ENCODE measurements around the gene HERC6.

The HERC6 gene

DNA sequence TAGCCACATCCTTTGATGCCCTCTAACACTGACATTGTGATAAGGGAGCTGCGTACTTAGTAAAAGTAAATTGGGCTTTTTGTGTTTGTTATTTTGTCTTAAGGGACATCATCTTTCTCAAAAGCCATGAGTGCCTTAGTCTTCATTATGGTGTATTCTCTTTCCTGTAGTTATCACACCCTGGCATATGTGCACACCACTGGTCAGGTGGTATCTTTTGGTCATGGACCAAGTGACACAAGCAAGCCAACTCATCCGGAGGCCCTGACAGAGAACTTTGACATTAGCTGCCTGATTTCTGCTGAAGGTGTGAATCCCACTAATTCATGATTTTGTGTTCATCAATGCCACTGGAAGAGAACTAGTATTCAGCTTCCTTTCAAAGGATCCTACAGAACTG, 18.0 kb downstream of the HERC6 start:
- no peak overlapping the region for H3K4me3 ChIP-seq (replicated peaks in 1 of 2; ENCODE audit: low read depth in 2 of 2, low read length in 2 of 2)
- no peak for DNase-seq (ENCODE audit: low read depth in 2 of 2)
- TF ChIP-seq, protein P1, sequence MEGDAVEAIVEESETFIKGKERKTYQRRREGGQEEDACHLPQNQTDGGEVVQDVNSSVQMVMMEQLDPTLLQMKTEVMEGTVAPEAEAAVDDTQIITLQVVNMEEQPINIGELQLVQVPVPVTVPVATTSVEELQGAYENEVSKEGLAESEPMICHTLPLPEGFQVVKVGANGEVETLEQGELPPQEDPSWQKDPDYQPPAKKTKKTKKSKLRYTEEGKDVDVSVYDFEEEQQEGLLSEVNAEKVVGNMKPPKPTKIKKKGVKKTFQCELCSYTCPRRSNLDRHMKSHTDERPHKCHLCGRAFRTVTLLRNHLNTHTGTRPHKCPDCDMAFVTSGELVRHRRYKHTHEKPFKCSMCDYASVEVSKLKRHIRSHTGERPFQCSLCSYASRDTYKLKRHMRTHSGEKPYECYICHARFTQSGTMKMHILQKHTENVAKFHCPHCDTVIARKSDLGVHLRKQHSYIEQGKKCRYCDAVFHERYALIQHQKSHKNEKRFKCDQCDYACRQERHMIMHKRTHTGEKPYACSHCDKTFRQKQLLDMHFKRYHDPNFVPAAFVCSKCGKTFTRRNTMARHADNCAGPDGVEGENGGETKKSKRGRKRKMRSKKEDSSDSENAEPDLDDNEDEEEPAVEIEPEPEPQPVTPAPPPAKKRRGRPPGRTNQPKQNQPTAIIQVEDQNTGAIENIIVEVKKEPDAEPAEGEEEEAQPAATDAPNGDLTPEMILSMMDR (IDR thresholded peaks at IDR 0.05; ENCODE audit: low read depth, low read length) = no peak

DNA sequence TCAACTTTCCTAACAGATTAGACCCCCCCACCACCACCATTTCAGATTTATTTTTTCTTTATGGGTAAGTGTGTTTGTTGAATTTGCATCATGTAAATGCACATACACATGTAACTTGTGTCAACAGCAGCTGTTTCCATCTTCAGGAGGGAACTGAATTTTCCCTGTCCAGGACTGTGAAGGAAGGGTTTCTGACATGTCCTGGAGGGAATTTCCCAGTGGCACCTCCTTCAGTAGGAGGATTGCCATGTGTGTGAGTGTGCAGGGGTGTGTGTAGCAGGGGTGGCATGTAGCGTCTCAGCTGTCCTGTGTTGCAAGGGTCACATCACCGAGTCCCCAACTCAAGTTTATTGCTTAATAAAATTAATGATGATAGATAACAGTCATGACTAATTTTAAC, 19.7 kb downstream of the HERC6 start:
- H3K4me3 ChIP-seq (replicated peaks in 1 of 2; ENCODE audit: low read depth in 2 of 2, low read length in 2 of 2) = no peak overlapping the region
- TF ChIP-seq, protein P1 (IDR thresholded peaks at IDR 0.05; ENCODE audit: low read depth, low read length) = no peak
- DNase-seq (ENCODE audit: low read depth in 2 of 2) = no peak

DNA sequence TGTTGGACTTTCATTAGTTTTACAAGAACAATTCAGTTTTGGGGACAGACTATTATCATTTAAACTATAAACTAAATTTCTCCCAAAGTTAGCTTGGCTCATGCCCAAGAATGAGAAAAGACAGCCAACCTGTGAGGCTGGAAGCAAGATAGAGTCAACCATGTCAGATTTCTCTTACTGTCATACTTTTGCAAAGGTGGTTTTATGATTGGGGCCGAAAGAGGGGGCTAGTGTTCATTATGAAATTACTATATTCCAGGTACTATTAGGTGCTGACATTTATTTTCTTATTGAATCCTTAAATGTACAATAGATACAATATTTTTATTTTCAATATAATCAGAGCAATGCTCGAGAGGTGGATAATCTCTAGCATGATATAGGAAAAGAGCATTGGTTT, 30.6 kb downstream of the HERC6 start:
- DNase-seq (ENCODE audit: low read depth in 2 of 2) = no peak
- TF ChIP-seq, protein P1 (IDR thresholded peaks at IDR 0.05; ENCODE audit: low read depth, low read length) = no peak

DNA sequence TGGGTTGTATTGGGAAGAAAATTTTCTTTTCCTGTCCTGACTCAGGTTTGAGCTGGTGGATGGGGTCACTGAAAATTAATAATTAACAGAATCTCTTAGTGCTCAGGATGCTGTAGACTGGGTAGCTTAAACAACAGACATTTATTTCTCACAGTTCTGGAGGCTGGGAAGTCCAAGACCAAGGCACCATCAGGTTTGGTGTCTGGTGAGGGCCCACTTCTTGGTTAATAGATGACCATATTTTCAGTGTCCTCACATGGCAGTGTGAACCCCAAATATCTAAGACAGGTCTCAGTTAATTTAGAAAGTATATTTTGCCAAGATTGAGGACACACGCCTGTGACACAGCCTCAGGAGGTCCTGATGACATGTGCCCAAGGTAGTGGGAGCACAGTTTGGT, 31.1 kb downstream of the HERC6 start:
- H3K4me3 ChIP-seq (replicated peaks in 1 of 2; ENCODE audit: low read depth in 2 of 2, low read length in 2 of 2) = no peak overlapping the region
- TF ChIP-seq, protein P1 (IDR thresholded peaks at IDR 0.05; ENCODE audit: low read depth, low read length) = no peak
- DNase-seq (ENCODE audit: low read depth in 2 of 2) = no peak

More for the DNA sequence above, 30.6 kb downstream of the HERC6 start:
- no peak overlapping the region for H3K4me3 ChIP-seq (replicated peaks in 1 of 2; ENCODE audit: low read depth in 2 of 2, low read length in 2 of 2)

DNA sequence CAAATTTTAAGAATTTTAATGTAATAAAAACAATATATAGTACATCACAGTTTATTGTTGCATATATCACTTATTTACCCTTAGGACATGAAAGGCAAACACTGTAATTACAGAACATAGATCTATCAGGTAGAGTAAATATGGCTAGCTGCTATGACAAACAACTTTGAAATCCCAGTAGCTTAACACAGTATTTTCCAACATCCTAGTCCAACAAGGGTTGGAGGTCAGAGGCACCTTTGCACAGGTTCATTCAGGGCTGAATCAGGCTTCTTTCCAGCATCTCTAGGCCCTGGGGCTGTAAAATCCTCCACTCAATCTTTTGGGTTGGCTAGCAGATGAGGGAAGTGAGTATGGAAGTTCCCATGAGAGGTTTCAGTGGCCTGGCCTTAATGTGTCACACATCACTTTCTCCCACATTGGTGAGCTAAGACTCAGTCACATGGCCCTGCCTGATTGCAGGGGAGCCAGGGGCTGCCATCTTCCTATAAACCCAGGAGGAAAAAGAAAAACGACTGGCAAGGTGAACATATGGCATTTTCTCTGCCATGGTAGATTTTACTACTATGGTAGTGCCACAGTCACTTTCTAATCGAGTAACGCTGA, 32.9 kb downstream of the HERC6 start:
- TF ChIP-seq, protein P1 (IDR thresholded peaks at IDR 0.05; ENCODE audit: low read depth, low read length) = no peak
- no peak overlapping the region for H3K4me3 ChIP-seq (replicated peaks in 1 of 2; ENCODE audit: low read depth in 2 of 2, low read length in 2 of 2)
- DNase-seq (ENCODE audit: low read depth in 2 of 2) = no peak

DNA sequence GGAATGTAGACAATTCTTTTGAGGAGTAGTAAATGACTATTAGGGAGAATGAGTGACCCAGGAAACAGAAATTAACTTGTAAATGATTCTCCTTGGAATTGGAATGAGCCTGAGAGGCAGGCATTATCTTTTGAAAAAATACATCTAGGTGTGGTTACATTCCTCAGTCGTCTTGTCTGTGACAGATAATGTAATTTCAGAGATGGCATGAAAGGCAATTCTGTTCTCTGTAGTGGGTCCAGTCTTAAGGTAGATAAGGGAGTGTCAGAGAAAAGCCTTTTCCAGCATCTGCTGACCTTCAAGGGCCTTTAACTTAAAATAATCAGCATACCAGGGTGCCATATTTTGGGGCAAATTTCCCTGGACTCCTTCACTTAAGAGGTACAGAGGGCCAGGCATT, 35.1 kb downstream of the HERC6 start:
- no peak for DNase-seq (ENCODE audit: low read depth in 2 of 2)
- TF ChIP-seq, protein P1 (IDR thresholded peaks at IDR 0.05; ENCODE audit: low read depth, low read length) = no peak

DNA sequence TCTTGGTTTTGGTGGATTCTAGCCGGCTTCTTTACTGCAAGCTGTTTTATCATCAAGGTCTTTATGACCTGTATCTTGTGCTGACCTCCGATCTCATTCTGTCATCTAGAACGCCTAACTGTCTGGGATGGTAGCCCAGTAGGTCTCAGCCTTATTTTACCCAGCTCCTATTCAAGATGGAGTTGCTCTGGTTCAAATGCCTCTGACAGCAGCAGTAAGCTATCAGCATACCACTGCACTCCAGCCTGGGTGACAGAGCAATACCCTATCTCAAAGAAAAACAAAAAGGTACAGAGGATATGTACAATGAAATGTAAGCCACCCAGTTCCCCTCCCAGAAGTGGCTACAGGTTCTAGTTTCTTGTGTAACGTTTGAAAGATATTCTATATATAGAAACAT, 36.1 kb downstream of the HERC6 start:
- no peak overlapping the region for H3K4me3 ChIP-seq (replicated peaks in 1 of 2; ENCODE audit: low read depth in 2 of 2, low read length in 2 of 2)
- TF ChIP-seq, protein P1 (IDR thresholded peaks at IDR 0.05; ENCODE audit: low read depth, low read length) = no peak
- no peak for DNase-seq (ENCODE audit: low read depth in 2 of 2)

More for the DNA sequence above, 35.1 kb downstream of the HERC6 start:
- H3K4me3 ChIP-seq (replicated peaks in 1 of 2; ENCODE audit: low read depth in 2 of 2, low read length in 2 of 2) = no peak overlapping the region

All from cardiac fibroblast (primary cell).